GM21515 (cell line): ENCODE results near the gene IFI16.
"Not testable (repeated sequence)": the region's sequence is repeated elsewhere in the genome, so short reads cannot be mapped to it uniquely, and the experiment has no call there.

Experiments used
- ATAC-seq: cut with Tn5 transposase; IDR thresholded peaks from one replicate; pipeline ENCODE4 v1.9.1; 2021; ENCODE audit not compliant: unreplicated experiment

Gene IFI16

DNA sequence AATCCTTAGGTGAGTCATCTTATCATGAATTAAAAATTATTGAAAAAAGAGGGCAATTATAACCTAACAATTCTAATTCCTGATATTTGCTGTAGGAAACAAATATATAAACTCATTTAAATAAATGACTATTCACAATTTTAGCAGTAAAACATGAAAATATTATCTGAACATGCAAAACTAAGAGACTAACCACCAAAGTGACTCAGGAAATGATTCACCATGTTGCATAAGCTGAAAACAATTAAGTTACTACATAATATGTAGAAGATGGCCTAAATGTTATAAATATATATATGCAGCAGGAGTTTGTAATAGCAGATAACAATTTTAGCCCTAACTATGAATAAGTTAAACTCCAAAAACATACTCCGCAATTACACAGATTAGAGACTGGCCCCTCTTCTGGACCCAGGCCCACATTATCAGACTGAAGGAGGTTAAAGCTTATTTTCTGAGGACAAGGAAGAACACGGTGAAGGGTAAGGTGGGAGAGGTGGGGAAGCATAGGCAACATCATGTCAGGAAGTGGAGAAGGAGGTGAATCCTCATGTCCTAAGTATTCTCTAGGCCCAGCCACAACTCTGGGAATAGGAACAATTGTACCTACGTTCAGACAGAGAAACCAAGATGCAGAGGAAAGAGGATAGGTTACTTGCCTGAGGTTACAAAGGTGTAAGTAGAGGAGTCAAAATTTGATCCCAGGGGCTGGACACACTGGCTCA, 82.5 kb downstream of the IFI16 start:
- no peak for ATAC-seq

DNA sequence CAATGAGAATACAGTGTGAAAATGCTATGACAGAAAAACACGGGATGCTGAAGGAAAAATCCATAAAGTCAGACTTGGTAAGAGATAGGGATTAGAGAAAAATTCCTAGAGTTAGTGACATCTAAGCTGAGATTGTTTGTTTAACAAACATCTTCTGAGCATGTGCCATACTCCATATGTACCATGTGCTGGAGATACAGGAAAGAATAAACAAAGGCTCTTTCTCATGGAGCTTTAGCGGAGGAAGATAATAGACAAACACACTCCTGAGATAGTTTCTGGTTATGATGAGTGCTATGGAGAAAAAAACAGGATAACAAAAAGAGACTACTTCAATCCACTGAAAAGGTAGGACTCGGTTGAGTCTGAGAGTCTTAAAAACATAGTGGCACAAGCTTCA, 88.9 kb downstream of the IFI16 start:
- no peak for ATAC-seq

DNA sequence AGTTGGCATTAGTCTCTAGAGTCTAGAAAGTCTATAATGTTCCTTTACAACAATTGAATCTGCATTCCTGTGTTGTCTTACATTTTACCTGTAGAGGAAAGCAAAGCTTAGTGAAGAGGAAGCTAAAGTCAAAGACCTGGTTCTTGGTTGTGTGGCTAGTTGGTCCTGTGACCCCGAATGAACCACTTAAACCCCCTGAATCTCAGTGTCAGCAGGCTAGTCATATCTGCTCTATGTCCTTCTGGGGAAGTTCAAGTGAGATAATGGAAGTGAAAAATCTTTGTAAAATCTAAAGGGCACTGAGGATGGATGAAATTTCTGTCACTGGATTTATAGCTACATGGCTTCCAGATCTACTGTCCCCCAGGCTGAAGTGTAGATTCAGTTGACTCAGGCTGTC, 90.9 kb downstream of the IFI16 start:
- ATAC-seq: no peak

DNA sequence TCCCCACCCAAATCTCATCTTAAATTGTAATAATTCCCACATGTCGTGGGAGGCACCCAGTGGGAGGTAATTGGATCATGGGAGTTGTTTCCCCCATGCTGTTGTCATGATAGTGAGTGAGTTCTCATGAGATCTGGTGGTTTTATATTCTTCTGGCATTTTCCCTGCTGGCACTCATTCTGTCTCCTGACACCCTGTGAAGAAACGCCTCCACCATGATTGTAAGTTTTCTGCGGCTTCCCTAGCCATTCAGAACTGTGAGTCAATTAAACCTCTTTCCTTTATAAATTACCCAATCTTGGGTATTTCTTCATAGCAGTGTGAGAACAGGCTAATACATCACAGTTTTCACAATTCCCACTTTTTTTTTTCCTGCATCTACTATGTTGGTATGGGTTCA, 93.3 kb downstream of the IFI16 start:
- ATAC-seq: not testable (repeated sequence)
